OCI-LY1 (cell line): ENCODE measurements around the gene SHKBP1.

Experiments
- H2AFZ ChIP-seq: fragments of 200-600 bp; sonication (generic), shearing (Covaris generic); 2 replicates; pipeline ENCODE4 v1.6.0; 2014; ENCODE audit warnings: antibody characterized with exemption, mild to moderate bottlenecking, low read length
- H3F3A ChIP-seq: fragments of 200-600 bp; sonication (generic), shearing (Covaris generic); 2 replicates; pipeline ENCODE4 v1.6.0; 2014; ENCODE audit warnings: mild to moderate bottlenecking, antibody characterized with exemption, low read length, moderate library complexity; ENCODE audit not compliant: insufficient read depth
- H3K27ac ChIP-seq: fragments of 200-600 bp; sonication (generic); 2 replicates; pipeline ENCODE4 v1.5.1; 2014; ENCODE audit warnings: low read length, mixed run types, mild to moderate bottlenecking, low read depth; ENCODE audit not compliant: poor library complexity, severe bottlenecking
- H3K27me3 ChIP-seq: fragments of 200-600 bp; sonication (generic); 2 replicates; pipeline ENCODE4 v1.6.0; 2014; ENCODE audit warnings: antibody characterized with exemption, mild to moderate bottlenecking, low read length, moderate library complexity; ENCODE audit not compliant: insufficient read depth
- H3K36me3 ChIP-seq: fragments of 200-600 bp; sonication (generic); 2 replicates; pipeline ENCODE4 v1.6.1; 2014; ENCODE audit warnings: mild to moderate bottlenecking, antibody characterized with exemption, low read length, moderate library complexity, mixed read lengths; ENCODE audit not compliant: insufficient read depth
- H3K4me1 ChIP-seq: fragments of 200-600 bp; sonication (generic); 2 replicates; pipeline ENCODE4 v1.5.1; 2014; ENCODE audit warnings: mild to moderate bottlenecking, low read length, moderate library complexity; ENCODE audit not compliant: insufficient read depth, severe bottlenecking
- H3K4me2 ChIP-seq: fragments of 200-600 bp; sonication (generic), shearing (Covaris generic); 2 replicates; pipeline ENCODE4 v1.6.1; 2014; ENCODE audit warnings: low read length
- H3K4me3 ChIP-seq: fragments of 200-600 bp; sonication (generic); 2 replicates; pipeline ENCODE4 v1.5.1; 2014; ENCODE audit warnings: low read length, low read depth, mild to moderate bottlenecking, mixed read lengths; ENCODE audit not compliant: poor library complexity, severe bottlenecking
- H3K79me2 ChIP-seq: fragments of 200-600 bp; shearing (Covaris generic); 2 replicates; pipeline ENCODE4 v1.6.1; 2016; ENCODE audit warnings: mixed run types, low read length, mixed read lengths; ENCODE audit not compliant: insufficient read depth
- H3K9ac ChIP-seq: fragments of 200-600 bp; sonication (generic), shearing (Covaris generic); 2 replicates; pipeline ENCODE4 v1.6.1; 2014; ENCODE audit warnings: mild to moderate bottlenecking, low read length, mixed read lengths
- H3K9me2 ChIP-seq: fragments of 200-600 bp; sonication (generic), shearing (Covaris generic); 2 replicates; pipeline ENCODE4 v1.6.1; 2014; ENCODE audit warnings: low read depth, mild to moderate bottlenecking, low read length, mixed read lengths
- H3K9me3 ChIP-seq: fragments of 200-600 bp; shearing (Covaris generic); 2 replicates; pipeline ENCODE4 v1.6.1; 2014; ENCODE audit warnings: low read length, mixed read lengths
- H4K20me1 ChIP-seq: fragments of 200-600 bp; sonication (generic), shearing (Covaris generic); 2 replicates; pipeline ENCODE4 v1.6.0; 2016; ENCODE audit warnings: mild to moderate bottlenecking, low read length; ENCODE audit not compliant: insufficient read depth
- CTCF ChIP-seq: fragments of 200-600 bp; sonication (generic), shearing (Covaris generic); IDR thresholded peaks from 2 replicates; pipeline ENCODE4 v1.5.1; 2017; ENCODE audit warnings: mild to moderate bottlenecking, antibody characterized with exemption, low read length, moderate library complexity, mixed read lengths
- EZH2 ChIP-seq: fragments of 200-600 bp; sonication (generic), shearing (Covaris generic); IDR thresholded peaks from 2 replicates; pipeline ENCODE4 v1.8.0; 2017; ENCODE audit warnings: borderline replicate concordance, mixed run types, mild to moderate bottlenecking, antibody characterized with exemption, low read length, moderate library complexity, mixed read lengths

Gene SHKBP1

GRCh38 chr19:40534148-40534547 is 42.5 kb upstream of the SHKBP1 start:
- Histone ChIP-seq H3F3A (no peaks in the 10 kb centered on the region), H4K20me1 (no peaks in the 10 kb centered on the region), H2AFZ (no peak overlapping the region), H3K27me3 (no peaks in the 10 kb centered on the region; the same call in 1 of the 2 replicates), H3K4me2 (no peak overlapping the region), H3K9me3 (no peaks in the 10 kb centered on the region), H3K9me2 (no peaks in the 10 kb centered on the region), H3K27ac (no peak overlapping the region), H3K9ac (no peak overlapping the region), H3K79me2 (no peaks in the 10 kb centered on the region), H3K36me3 (no peaks in the 10 kb centered on the region), H3K4me1 (peaks cover 10% of the 10 kb centered on the region), H3K4me3 (no peak overlapping the region)
- TF ChIP-seq CTCF (no peak), EZH2 (no peak)

- Histone ChIP-seq H3K4me3 (no peak overlapping the region), H3K4me2 (no peak overlapping the region), H3K79me2 (no peaks in the 10 kb centered on the region), H3K9me2 (no peaks in the 10 kb centered on the region), H3K4me1 (no peaks in the 10 kb centered on the region), H2AFZ (no peak overlapping the region), H3K9ac (no peak overlapping the region), H3K27me3 (no peaks in the 10 kb centered on the region), H4K20me1 (no peaks in the 10 kb centered on the region), H3K36me3 (no peaks in the 10 kb centered on the region), H3K9me3 (no peaks in the 10 kb centered on the region), H3F3A (no peaks in the 10 kb centered on the region), H3K27ac (no peak overlapping the region)
- no peak for TF ChIP-seq EZH2
- no peak for TF ChIP-seq CTCF
Observed at GRCh38 chr19:40539070-40539469, 37.6 kb upstream of the SHKBP1 start.

GRCh38 chr19:40542202-40542859 is 34.3 kb upstream of the SHKBP1 start:
- Histone ChIP-seq H4K20me1 (no peaks in the 10 kb centered on the region), H3K9ac (no peak overlapping the region), H3K27ac (no peak overlapping the region), H3K27me3 (no peaks in the 10 kb centered on the region), H3F3A (no peaks in the 10 kb centered on the region), H3K9me3 (no peaks in the 10 kb centered on the region), H3K4me2 (no peak overlapping the region), H3K36me3 (no peaks in the 10 kb centered on the region), H3K4me3 (no peak overlapping the region), H3K4me1 (no peaks in the 10 kb centered on the region), H2AFZ (no peak overlapping the region), H3K9me2 (no peaks in the 10 kb centered on the region), H3K79me2 (no peaks in the 10 kb centered on the region)
- TF ChIP-seq CTCF (no peak), EZH2 (no peak)
